ENCODE measurements around the gene RAB34. TPM values are rescaled to one million over a fixed set of nuclear protein-coding genes. Genes with fewer than 3 reads are reported as not detected.
A peak's percentile ranks its signal among the peaks of the same experiment; 100 is the strongest.

The RAB34 gene
- total RNA-seq, 1 donor from 2014 or later, result 128 TPM

- DNase-seq (ENCODE audit: low spot score), result no peak
- Mint-ChIP-seq H3K36me3 (ENCODE audit: low read depth) (peaks cover 26% of the 10 kb centered on the region), H3K27ac (ENCODE audit: unreplicated experiment) (peak overlapping the region; percentile 96), H3K4me1 (ENCODE audit: low read depth) (peaks cover 74% of the 10 kb centered on the region), H3K9me3 (ENCODE audit: low read depth) (no peaks in the 10 kb centered on the region), H3K27me3 (ENCODE audit: low read depth) (no peaks in the 10 kb centered on the region), H3K4me3 (ENCODE audit: unreplicated experiment) (peak overlapping the region; percentile 99)
- TF ChIP-seq CTCF (IDR thresholded peaks at IDR 0.05), result peak; percentile 56
Observed at GRCh38 chr17:28720247-28720996, 2.8 kb upstream of the RAB34 start.

- Mint-ChIP-seq H3K9me3 (ENCODE audit: low read depth) (no peaks in the 10 kb centered on the region), H3K36me3 (ENCODE audit: low read depth) (peaks cover 33% of the 10 kb centered on the region), H3K4me1 (ENCODE audit: low read depth) (peaks cover 68% of the 10 kb centered on the region), H3K27ac (ENCODE audit: unreplicated experiment) (peak overlapping the region; percentile 96), H3K27me3 (ENCODE audit: low read depth) (no peaks in the 10 kb centered on the region), H3K4me3 (ENCODE audit: unreplicated experiment) (peak overlapping the region; percentile 99)
- DNase-seq (ENCODE audit: low spot score), result no peak
- TF ChIP-seq CTCF (IDR thresholded peaks at IDR 0.05), result no peak
Observed at GRCh38 chr17:28719021-28719433, 1.4 kb upstream of the RAB34 start.

GRCh38 chr17:28718333-28719020 is 809 bp upstream of the RAB34 start:
- H3K36me3 Mint-ChIP-seq (ENCODE audit: low read depth), result peaks cover 33% of the 10 kb centered on the region
- no peaks in the 10 kb centered on the region for H3K9me3 Mint-ChIP-seq (ENCODE audit: low read depth)
- TF ChIP-seq CTCF (IDR thresholded peaks at IDR 0.05), result no peak
- peaks cover 62% of the 10 kb centered on the region for H3K4me1 Mint-ChIP-seq (ENCODE audit: low read depth)
- peak overlapping the region; percentile 86 for H3K4me3 Mint-ChIP-seq (ENCODE audit: unreplicated experiment)
- H3K27me3 Mint-ChIP-seq (ENCODE audit: low read depth), result no peaks in the 10 kb centered on the region
- peak overlapping the region; percentile 94 for H3K27ac Mint-ChIP-seq (ENCODE audit: unreplicated experiment)
- DNase-seq (ENCODE audit: low spot score), result no peak

GRCh38 chr17:28716740-28717577 is 709 bp downstream of the RAB34 start:
- Mint-ChIP-seq H3K4me3 (ENCODE audit: unreplicated experiment) (peak overlapping the region; percentile 86), H3K36me3 (ENCODE audit: low read depth) (peaks cover 25% of the 10 kb centered on the region), H3K4me1 (ENCODE audit: low read depth) (peaks cover 63% of the 10 kb centered on the region), H3K9me3 (ENCODE audit: low read depth) (no peaks in the 10 kb centered on the region), H3K27ac (ENCODE audit: unreplicated experiment) (peak overlapping the region; percentile 79), H3K27me3 (ENCODE audit: low read depth) (no peaks in the 10 kb centered on the region)
- no peak for DNase-seq (ENCODE audit: low spot score)
- TF ChIP-seq CTCF (IDR thresholded peaks at IDR 0.05), result no peak

- H3K36me3 Mint-ChIP-seq (ENCODE audit: low read depth), result peaks cover 19% of the 10 kb centered on the region
- TF ChIP-seq CTCF (IDR thresholded peaks at IDR 0.05), result no peak
- no peaks in the 10 kb centered on the region for H3K27me3 Mint-ChIP-seq (ENCODE audit: low read depth)
- H3K9me3 Mint-ChIP-seq (ENCODE audit: low read depth), result no peaks in the 10 kb centered on the region
- no peak overlapping the region for H3K27ac Mint-ChIP-seq (ENCODE audit: unreplicated experiment)
- H3K4me1 Mint-ChIP-seq (ENCODE audit: low read depth), result peaks cover 57% of the 10 kb centered on the region
- DNase-seq (ENCODE audit: low spot score), result no peak
- no peak overlapping the region for H3K4me3 Mint-ChIP-seq (ENCODE audit: unreplicated experiment)
Observed at GRCh38 chr17:28715217-28715616, 2.5 kb downstream of the RAB34 start.

All from chondrocyte (in vitro differentiated cells).